ENCODE results near the gene PDGFA. TPM values are rescaled to one million over a fixed set of nuclear protein-coding genes. Genes with fewer than 3 reads are reported as not detected.

Gene PDGFA
- total RNA-seq, 5 donors from 2014 or later (not counting 1 experiment from before 2014, with no cell fraction given), result 0.58 to 0.85 (median 0.74) TPM; not detected in 1

- Mint-ChIP-seq H3K36me3 (no peaks in the 10 kb centered on the region), H3K9me3 (peaks cover 0 to 15% (median 0%) of the 10 kb centered on the region in 3 donors), H3K4me3 (no peak overlapping the region), H3K4me1 (peaks cover 4 to 15% (median 5%) of the 10 kb centered on the region in 3 donors), H3K27ac (no peak overlapping the region), H3K27me3 (no peaks in the 10 kb centered on the region)
- CTCF ChIA-PET, result no interaction called here
- WGBS (ENCODE audit: insufficient coverage), result 67% methylated on average over 3 of the region's 3 CpGs
- Histone ChIP-seq H3K27me3 (replicated peaks in 1 of 2; ENCODE audit: control insufficient read depth in 2 of 2, extremely low read depth in 1 of 2, insufficient read depth in 2 of 2, low read length in 1 of 2) (peaks cover 0 to 4% of the 10 kb centered on the region in 2 experiments), H3K9me3 (no peaks in the 10 kb centered on the region), H3K27ac (ENCODE audit: low read length) (no peak overlapping the region), H3K36me3 (ENCODE audit: control insufficient read depth in 2 of 2, extremely low read depth in 1 of 2, insufficient read depth in 1 of 2, low read length in 1 of 2) (no peaks in the 10 kb centered on the region), H3K4me1 (ENCODE audit: control insufficient read depth in 1 of 2, extremely low read depth in 1 of 2, insufficient read depth in 2 of 2, low read length in 2 of 2) (peaks cover 3 to 21% of the 10 kb centered on the region in 2 experiments), H3K4me3 (ENCODE audit: control insufficient read depth in 1 of 2, extremely low read depth in 1 of 2, low read length in 1 of 2) (no peak overlapping the region)
- no peak for ATAC-seq (replicated peaks in 1 of 4)
- DNase-seq, result peak in 1 of 35 experiments; percentile 18
- POLR2A ChIA-PET, result no interaction called here
Measured at GRCh38 chr7:467393-467828, 52.2 kb downstream of the PDGFA start.

DNA sequence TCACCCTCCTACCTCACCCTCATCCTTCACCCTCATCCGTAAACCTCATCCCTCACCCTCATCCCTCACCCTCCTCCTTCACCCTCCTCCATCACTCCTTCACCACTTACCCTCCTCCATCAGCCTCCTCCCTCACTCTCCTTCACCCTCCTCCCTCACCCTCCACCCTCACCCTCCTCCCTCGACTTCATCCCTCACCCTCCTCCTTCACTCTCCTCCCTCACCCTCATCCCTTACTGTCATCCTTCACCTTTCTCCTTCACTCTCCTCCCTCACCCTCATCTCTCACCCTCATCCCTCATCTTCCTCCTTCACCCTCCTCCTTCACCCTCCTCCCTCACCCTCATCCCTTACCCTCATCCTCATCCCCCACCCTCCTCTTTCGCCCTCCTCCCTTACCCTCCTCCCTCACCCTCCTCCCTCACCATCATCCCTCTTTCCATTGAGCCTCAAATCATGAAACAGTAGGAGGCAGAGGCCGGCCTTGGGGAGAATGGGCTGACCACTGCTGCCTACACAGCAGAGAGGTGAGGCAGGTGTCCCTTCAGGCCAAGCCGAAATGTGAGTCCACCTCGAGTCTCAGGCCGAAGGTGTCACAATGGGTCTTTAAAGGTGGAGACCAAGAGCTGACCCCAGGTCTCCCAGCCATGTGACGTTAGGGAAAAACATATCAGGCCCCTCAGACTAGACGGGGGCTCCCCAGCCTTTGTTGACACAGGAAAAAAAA lies 53.0 kb downstream of the PDGFA start:
- H3K4me1 ChIP-seq (ENCODE audit: control insufficient read depth in 1 of 2, extremely low read depth in 1 of 2, insufficient read depth in 2 of 2, low read length in 2 of 2), result peaks cover 3 to 13% of the 10 kb centered on the region in 2 experiments
- no peak overlapping the region for H3K27ac Mint-ChIP-seq
- no peaks in the 10 kb centered on the region for H3K27me3 ChIP-seq (replicated peaks in 1 of 2; ENCODE audit: control insufficient read depth in 2 of 2, extremely low read depth in 1 of 2, insufficient read depth in 2 of 2, low read length in 1 of 2)
- H3K36me3 ChIP-seq (ENCODE audit: control insufficient read depth in 2 of 2, extremely low read depth in 1 of 2, insufficient read depth in 1 of 2, low read length in 1 of 2), result no peaks in the 10 kb centered on the region
- no peak overlapping the region for H3K4me3 ChIP-seq (ENCODE audit: control insufficient read depth in 1 of 2, extremely low read depth in 1 of 2, low read length in 1 of 2)
- no peak overlapping the region for H3K27ac ChIP-seq (ENCODE audit: low read length)
- DNase-seq, result no peak
- no peaks in the 10 kb centered on the region for H3K27me3 Mint-ChIP-seq
- H3K4me1 Mint-ChIP-seq, result peaks cover 3 to 15% (median 3%) of the 10 kb centered on the region in 3 donors
- H3K9me3 ChIP-seq, result no peaks in the 10 kb centered on the region
- CTCF ChIA-PET, result no interaction called here
- WGBS (ENCODE audit: insufficient coverage), result 90% methylated on average over 7 of the region's 9 CpGs
- H3K4me3 Mint-ChIP-seq, result no peak overlapping the region
- H3K36me3 Mint-ChIP-seq, result no peaks in the 10 kb centered on the region
- peaks cover 0 to 15% (median 0%) of the 10 kb centered on the region in 3 donors for H3K9me3 Mint-ChIP-seq
- POLR2A ChIA-PET, result no interaction called here
- no peak for ATAC-seq (replicated peaks in 1 of 4)

GRCh38 chr7:465710-466400 lies 53.8 kb downstream of the PDGFA start:
- peaks cover 3 to 15% (median 3%) of the 10 kb centered on the region in 3 donors for H3K4me1 Mint-ChIP-seq
- H3K9me3 Mint-ChIP-seq, result peaks cover 0 to 15% (median 0%) of the 10 kb centered on the region in 3 donors
- H3K27ac Mint-ChIP-seq, result no peak overlapping the region
- Histone ChIP-seq H3K4me3 (ENCODE audit: control insufficient read depth in 1 of 2, extremely low read depth in 1 of 2, low read length in 1 of 2) (no peak overlapping the region), H3K4me1 (ENCODE audit: control insufficient read depth in 1 of 2, extremely low read depth in 1 of 2, insufficient read depth in 2 of 2, low read length in 2 of 2) (peaks cover 0 to 8% of the 10 kb centered on the region in 2 experiments), H3K27me3 (replicated peaks in 1 of 2; ENCODE audit: control insufficient read depth in 2 of 2, extremely low read depth in 1 of 2, insufficient read depth in 2 of 2, low read length in 1 of 2) (no peaks in the 10 kb centered on the region), H3K36me3 (ENCODE audit: control insufficient read depth in 2 of 2, extremely low read depth in 1 of 2, insufficient read depth in 1 of 2, low read length in 1 of 2) (no peaks in the 10 kb centered on the region), H3K9me3 (no peaks in the 10 kb centered on the region), H3K27ac (ENCODE audit: low read length) (no peak overlapping the region)
- no peaks in the 10 kb centered on the region for H3K27me3 Mint-ChIP-seq
- DNase-seq (peak in 1 of 35 experiments; percentile 22), ATAC-seq (replicated peaks in 1 of 4) (no peak)
- ChIA-PET CTCF (no interaction called here), POLR2A (no interaction called here)
- no peaks in the 10 kb centered on the region for H3K36me3 Mint-ChIP-seq
- H3K4me3 Mint-ChIP-seq, result no peak overlapping the region
- 92% methylated on average over 11 of the region's 17 CpGs for WGBS (ENCODE audit: insufficient coverage)

- Histone ChIP-seq H3K27ac (ENCODE audit: low read length) (no peak overlapping the region), H3K4me1 (ENCODE audit: control insufficient read depth in 1 of 2, extremely low read depth in 1 of 2, insufficient read depth in 2 of 2, low read length in 2 of 2) (peaks cover 0 to 8% of the 10 kb centered on the region in 2 experiments), H3K4me3 (ENCODE audit: control insufficient read depth in 1 of 2, extremely low read depth in 1 of 2, low read length in 1 of 2) (no peak overlapping the region), H3K36me3 (ENCODE audit: control insufficient read depth in 2 of 2, extremely low read depth in 1 of 2, insufficient read depth in 1 of 2, low read length in 1 of 2) (no peaks in the 10 kb centered on the region), H3K27me3 (replicated peaks in 1 of 2; ENCODE audit: control insufficient read depth in 2 of 2, extremely low read depth in 1 of 2, insufficient read depth in 2 of 2, low read length in 1 of 2) (no peaks in the 10 kb centered on the region), H3K9me3 (no peaks in the 10 kb centered on the region)
- 79% methylated on average over 31 of the region's 34 CpGs for WGBS (ENCODE audit: insufficient coverage)
- H3K27ac Mint-ChIP-seq, result no peak overlapping the region
- H3K4me3 Mint-ChIP-seq, result no peak overlapping the region
- H3K27me3 Mint-ChIP-seq, result no peaks in the 10 kb centered on the region
- H3K9me3 Mint-ChIP-seq, result peaks cover 0 to 15% (median 0%) of the 10 kb centered on the region in 3 donors
- peaks cover 3 to 15% (median 3%) of the 10 kb centered on the region in 3 donors for H3K4me1 Mint-ChIP-seq
- DNase-seq (peak in 1 of 35 experiments; percentile 14), ATAC-seq (replicated peaks in 1 of 4) (no peak)
- H3K36me3 Mint-ChIP-seq, result no peaks in the 10 kb centered on the region
- ChIA-PET CTCF (no interaction called here), POLR2A (no interaction called here)
Measured at GRCh38 chr7:464454-465401, 54.9 kb downstream of the PDGFA start.

GRCh38 chr7:463817-464453 lies 55.7 kb downstream of the PDGFA start:
- ChIA-PET POLR2A (no interaction called here), CTCF (no interaction called here)
- Histone ChIP-seq H3K4me1 (ENCODE audit: control insufficient read depth in 1 of 2, extremely low read depth in 1 of 2, insufficient read depth in 2 of 2, low read length in 2 of 2) (peaks cover 0 to 4% of the 10 kb centered on the region in 2 experiments), H3K9me3 (no peaks in the 10 kb centered on the region), H3K27ac (ENCODE audit: low read length) (no peak overlapping the region), H3K4me3 (ENCODE audit: control insufficient read depth in 1 of 2, extremely low read depth in 1 of 2, low read length in 1 of 2) (no peak overlapping the region), H3K36me3 (ENCODE audit: control insufficient read depth in 2 of 2, extremely low read depth in 1 of 2, insufficient read depth in 1 of 2, low read length in 1 of 2) (no peaks in the 10 kb centered on the region), H3K27me3 (replicated peaks in 1 of 2; ENCODE audit: control insufficient read depth in 2 of 2, extremely low read depth in 1 of 2, insufficient read depth in 2 of 2, low read length in 1 of 2) (no peaks in the 10 kb centered on the region)
- Mint-ChIP-seq H3K4me3 (no peak overlapping the region), H3K27me3 (no peaks in the 10 kb centered on the region), H3K27ac (no peak overlapping the region), H3K36me3 (no peaks in the 10 kb centered on the region), H3K4me1 (peaks cover 1 to 11% (median 2%) of the 10 kb centered on the region in 3 donors), H3K9me3 (peaks cover 0 to 15% (median 0%) of the 10 kb centered on the region in 3 donors)
- 91% methylated on average over 29 of the region's 35 CpGs for WGBS (ENCODE audit: insufficient coverage)
- DNase-seq (no peak), ATAC-seq (replicated peaks in 1 of 4) (no peak)
